Testis (tissue), 2 donors: ENCODE data around the gene HSPA6.
"Not testable (repeated sequence)": the region's sequence is repeated elsewhere in the genome, so short reads cannot be mapped to it uniquely, and the experiment has no call there.

Experiments used
- CTCF ChIP-seq, 3 experiments: fragments of 450-650 bp in 2 of 3; fragments of 200-600 bp in 1 of 3; sonication (generic) in 1 of 3; IDR thresholded peaks; one replicate each; pipeline ENCODE4 v1.5.1; 2016 to 2019; ENCODE audit warnings: antibody characterized with exemption in 3 of 3, mild to moderate bottlenecking in 2 of 3, moderate library complexity in 1 of 3
- POLR2A ChIP-seq: fragments of 450-650 bp; IDR thresholded peaks from one replicate; pipeline ENCODE4 v1.6.1; 2017; ENCODE audit warnings: antibody characterized with exemption, mild to moderate bottlenecking, moderate library complexity

DNA sequence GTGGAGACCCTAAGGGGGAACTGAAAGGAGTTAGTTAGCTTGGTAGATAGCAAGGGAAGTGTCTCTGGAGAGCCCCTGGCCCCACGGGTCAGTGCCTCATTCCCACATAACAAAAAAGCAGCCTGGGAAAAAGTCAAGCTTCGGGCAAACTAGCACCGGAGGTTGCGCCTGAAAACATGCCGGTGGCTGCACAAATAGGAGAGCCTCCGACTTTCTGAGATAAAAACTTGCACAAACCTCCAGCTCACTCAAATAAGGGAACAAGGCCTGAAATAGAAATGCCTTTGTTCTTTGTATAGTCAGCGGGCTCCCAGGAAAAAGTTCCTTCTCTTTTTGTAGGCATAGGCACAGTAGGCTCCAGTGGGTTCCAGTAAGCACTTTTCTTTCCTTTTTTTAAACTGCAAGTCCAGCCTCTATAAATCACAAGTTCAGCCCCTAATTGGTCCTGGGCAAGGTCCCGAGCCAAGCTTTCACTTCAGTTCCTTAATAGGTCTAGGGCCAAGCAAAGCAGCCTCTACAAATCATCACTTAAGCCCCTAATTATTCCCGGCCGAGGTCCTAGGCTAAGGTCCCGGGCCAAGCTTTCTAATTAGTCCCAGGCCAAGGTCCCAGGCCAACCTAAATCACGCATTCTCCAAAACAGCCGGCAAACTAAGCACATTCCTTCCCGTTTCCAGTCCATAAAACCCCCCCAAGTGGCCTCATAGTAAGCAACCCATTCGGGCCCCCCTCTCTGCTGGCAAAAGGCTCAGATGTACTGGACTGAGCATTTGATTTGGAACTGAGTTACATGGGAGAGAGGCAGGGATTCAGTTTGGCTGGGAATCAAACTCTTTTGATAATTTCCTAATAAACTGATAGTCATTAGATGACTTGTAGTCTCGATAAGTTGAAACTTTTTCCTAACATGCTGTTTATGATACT is 8.6 kb downstream of the HSPA6 start:
- TF ChIP-seq POLR2A; CTCF (IDR thresholded peaks at IDR 0.05): not testable (repeated sequence)
